Fibroblast of peridontal ligament (primary cell): Measurements from ENCODE around the gene ACADVL.
"Not testable (repeated sequence)": the region's sequence is repeated elsewhere in the genome, so short reads cannot be mapped to it uniquely, and the experiment has no call there.

ENCODE experiments used
- DNase-seq: peaks from one replicate; pipeline ENCODE4 v3.0.0-alpha.2; 2010; ENCODE audit errors: extremely low read depth

Gene ACADVL

GRCh38 chr17:7219812-7220592 lies at the start of gene ACADVL, which contains the start of gene DLG4:
ACADVL (plus strand) TSS chr17:7219938; CDS start chr17:7219985, 47 bp downstream.
DLG4 (minus strand) TSS chr17:7219836.
- DNase-seq = peak; percentile 79

DNA sequence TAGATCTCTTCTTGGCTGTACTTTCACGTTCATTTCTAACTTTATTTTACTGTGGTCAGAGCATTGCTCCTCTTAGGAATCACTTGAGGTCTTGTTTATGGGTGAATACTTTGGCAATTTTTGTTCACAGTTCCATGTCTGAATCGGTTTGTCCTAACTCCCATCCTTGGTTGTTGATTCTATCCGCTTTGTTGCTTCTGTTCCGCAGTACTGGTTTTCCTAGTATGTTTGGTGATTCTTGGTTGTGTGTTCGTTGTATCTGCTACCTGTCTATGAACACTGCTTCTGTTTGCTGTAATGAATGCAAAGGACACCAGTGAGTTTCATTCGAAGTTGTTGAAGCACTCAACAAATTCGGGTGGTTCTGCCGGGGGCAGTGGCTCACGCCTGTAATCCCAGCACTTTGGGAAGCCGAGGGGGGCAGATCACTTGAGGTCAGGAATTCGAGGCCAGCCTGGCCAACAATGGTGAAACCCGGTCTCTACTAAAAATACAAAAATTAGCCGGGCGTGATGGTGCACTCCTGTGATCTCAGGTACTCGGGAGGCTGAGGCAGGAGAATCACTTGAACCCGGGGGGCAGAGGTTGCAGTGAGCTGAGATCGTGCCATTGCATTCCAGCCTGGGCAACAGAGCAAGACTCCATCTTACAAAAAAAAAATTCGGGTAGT lies 47.1 kb upstream of the ACADVL start:
- not testable (repeated sequence) for DNase-seq

GRCh38 chr17:7173687-7174602 lies 45.8 kb upstream of the ACADVL start:
- DNase-seq = no peak

GRCh38 chr17:7174603-7175326 lies 45.0 kb upstream of the ACADVL start:
- DNase-seq = no peak

- no peak for DNase-seq
Observed at GRCh38 chr17:7175330-7175733, 44.4 kb upstream of the ACADVL start.

DNA sequence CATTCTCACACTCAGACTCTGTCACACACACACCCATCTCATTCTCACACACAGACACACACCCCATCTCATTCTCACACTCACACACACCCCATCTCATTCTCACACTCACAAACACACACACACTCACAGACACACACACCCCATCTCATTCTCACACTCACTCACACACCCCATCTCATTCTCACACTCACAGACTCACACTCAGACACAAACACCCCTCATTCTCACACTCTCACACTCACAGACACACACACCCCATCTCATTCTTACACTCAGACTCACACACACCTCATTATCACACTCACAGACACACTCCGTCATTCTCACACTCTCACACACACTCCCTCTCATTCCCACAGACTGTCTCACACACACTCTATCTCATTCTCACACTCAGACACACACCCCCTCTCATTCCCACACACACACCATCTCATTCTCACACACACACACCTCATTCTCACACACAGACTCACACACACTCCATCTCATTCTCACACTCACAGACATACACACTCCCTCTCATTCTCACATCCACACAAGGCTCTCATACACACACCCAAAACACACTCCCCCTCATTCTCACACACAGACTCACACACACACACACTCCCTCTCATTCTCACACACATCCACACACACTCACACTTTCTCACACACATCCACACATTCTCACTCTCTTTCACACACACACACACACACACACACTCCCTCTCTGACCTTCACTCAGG lies 43.5 kb upstream of the ACADVL start:
- DNase-seq = no peak

- no peak for DNase-seq
Observed at GRCh38 chr17:7176841-7177190, 42.9 kb upstream of the ACADVL start.

- DNase-seq = peak; percentile 57
Observed at GRCh38 chr17:7177191-7177953, 42.4 kb upstream of the ACADVL start.

DNA sequence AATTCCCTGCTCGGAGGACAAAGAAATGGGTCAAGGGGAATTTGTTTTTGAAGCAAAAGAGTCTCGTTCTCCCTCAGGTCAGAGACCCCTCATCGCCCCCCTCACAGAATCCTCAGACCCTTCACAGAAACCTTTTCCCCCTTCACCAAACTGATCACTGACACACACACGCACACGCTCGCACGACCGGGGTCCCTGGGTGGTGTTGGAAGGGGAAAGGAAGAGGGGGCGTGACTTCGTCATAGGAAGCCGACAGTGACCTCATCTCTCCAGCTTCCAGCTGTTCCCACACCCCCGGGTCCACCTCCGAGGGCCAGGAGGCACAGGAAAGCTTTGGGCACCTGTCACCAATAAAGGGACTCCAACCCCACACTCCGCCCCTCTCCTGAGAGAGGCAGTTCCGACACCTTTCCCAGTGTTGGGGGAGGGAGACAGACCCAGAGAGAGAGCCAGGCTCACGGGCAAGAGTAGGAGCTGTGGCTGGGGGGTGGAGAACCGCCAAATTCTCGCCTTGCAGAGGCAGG lies 41.7 kb upstream of the ACADVL start:
- DNase-seq = no peak

DNA sequence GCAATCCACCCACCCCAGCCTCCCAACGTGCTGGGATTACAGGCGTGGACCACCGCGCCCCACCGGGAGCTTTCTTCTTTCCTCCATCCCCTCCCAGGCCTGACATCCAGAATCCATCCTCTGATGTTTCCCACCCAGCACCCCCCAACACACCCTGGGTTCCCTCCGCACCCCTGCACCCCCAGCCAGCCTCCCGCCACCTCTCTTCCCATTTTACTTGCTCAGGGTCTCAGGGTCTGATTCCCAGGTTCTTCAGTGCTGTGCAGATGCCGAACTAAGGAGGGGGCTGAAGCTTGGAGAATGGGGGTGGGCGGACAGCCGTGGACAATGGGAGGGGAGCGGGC lies 40.8 kb upstream of the ACADVL start:
- no peak for DNase-seq

DNA sequence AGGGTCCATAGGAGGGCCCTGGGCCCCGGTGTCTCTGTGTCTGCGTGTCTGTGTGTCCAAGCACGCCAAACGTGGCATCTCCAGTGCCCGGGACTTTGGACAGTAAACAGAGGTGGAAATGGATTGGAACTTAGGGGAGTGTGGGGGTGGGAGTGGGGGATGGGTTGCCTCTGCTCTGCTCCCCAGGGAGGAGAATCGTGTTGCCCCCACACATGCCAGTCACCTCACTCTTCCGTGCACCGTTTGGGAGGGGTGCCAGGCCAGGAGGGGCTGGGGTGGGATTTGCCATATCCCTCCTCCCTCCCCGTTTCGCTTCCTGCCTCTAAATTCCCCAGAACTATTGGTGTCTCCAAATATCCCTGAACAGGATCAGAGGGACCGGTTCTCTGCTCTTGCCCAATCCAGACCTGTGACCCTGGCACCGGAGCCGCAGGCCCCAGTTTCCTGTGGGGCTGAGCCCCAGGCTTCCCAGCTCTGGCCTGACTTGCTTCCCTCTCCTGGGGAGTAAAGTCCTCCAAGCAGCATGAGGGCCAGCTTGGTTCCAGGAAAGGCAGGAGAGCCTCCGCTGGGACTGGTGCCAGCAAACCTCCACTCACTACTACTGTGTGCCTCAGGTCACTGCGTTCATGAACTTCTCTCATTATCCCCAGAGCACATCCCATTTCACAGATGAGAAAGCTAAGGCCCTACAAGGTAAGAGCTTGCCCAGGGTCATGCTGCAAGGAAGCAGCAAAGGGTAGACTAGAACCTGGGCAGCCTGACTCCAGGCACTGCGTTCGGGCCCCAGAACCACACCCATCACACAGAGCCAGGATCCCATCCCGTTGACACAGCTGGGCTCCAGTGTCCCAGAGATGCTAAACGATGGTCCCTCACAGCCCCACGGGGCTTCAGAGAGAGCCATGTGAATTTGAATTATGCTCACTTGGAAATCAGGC lies 40.2 kb upstream of the ACADVL start, which contains the start of gene ASGR1:
ASGR1 (minus strand) TSS at position 54 of the 938 bp plus-strand sequence. CDS start 807 bp downstream, outside the sequence.
- DNase-seq = no peak

- DNase-seq = not testable (repeated sequence)
Observed at GRCh38 chr17:7182101-7182500, 37.6 kb upstream of the ACADVL start.

DNA sequence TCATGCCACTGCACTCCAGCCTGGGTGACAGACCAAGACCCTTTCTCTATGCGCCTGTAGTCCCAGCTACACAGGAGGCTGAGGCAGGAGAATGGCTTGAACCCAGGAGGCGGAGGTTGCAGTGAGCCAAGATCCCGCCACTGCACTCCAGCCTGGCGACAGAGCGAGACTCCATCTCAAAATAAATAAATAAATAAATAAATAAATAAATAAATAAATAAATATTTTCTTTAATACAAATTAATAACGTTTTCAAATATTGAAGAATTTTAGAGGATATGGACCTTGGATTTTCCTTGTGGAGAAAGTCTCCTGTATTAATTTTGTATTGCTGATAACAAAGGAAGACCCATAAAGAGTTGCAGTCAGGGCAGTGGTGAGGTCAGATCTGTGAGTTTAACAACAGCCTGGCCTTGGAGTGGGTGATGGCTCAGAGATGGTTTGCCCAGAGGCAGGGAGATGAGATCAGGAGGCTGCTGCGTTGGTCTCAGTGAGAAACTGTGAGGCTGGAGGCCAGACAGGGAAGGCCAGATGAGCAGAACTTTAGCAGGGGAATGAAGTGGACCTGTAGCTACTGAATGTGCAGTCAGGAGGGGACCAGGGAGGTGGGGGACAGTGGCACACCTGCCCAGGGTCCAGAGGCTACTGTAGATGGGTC lies 36.2 kb upstream of the ACADVL start:
- no peak for DNase-seq

- DNase-seq = no peak
Observed at GRCh38 chr17:7184091-7184488, 35.6 kb upstream of the ACADVL start.

DNA sequence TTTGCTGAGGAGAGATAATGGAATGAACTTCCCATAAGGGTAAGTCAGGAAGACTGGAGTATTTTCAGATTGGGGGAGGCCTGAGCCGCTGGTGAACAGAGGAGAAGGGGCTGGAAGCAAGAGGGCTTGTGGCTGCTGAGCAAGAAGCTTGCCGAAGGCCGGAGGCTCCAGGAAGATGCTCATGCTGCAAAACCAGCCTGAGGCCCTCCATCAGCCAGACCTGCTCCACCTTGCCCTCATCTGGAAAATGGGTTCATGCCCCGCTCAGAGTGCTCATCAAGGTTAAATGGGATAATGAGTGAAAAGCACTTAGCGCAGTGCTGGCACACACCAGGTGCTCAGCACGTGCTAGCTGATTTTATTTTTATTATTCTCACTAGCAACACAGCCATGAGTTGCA lies 35.1 kb upstream of the ACADVL start:
- no peak for DNase-seq

DNA sequence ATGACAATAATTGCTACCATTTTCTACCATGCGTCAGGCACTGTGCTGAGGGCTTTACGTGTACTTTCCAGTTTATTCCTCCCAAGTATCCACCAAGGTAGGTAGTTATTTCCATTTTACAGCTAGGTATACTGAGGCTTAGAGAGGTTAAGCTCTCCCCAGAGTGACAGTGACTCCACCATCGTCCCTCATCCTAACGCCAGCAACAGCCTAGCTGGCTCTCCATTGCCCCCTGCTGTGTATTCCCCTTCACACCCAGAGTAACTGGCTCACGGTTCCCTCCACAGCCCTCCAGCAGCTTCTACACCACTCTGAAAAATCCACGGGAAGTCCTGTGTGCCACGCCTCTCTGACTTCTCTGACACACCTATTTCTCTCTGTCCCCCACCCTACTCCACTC lies 33.5 kb upstream of the ACADVL start:
- no peak for DNase-seq

DNA sequence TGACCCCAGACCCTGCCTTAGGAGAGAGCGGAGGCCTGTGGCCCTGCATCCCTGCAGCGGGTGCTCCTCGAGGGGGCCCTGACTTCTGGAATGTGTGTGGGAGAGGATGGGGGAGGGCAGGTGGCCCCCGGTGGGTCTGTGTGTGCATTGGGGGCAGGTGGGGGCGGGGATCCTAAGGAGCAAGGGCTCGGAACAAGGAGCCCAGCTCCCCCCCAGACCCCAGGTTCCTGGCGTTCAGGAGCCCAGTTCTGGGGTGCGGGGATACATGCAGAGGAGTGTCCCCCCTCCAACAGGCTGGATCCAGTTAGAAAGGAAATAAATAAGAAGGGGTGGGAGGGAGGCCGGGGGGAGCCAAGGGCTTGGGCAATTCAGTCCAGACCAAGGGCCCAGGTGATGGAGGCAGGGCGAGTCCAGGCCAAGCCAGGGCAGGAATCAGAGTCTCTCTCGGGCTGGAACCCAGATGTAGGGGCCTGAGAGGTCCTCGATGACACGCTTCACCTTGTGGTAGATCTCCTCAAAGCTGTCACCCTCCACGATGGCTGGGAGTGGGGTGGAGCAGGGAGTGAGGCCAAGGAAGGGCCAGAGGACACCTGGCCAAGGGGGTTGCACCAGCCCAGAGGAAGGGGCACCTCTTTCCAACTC lies 29.3 kb upstream of the ACADVL start:
- no peak for DNase-seq

- no peak for DNase-seq
Observed at GRCh38 chr17:7191069-7191468, 28.7 kb upstream of the ACADVL start.
